Endothelial cell of umbilical vein (primary cell): ENCODE measurements around the gene TNS1. TPM values are rescaled to one million over a fixed set of nuclear protein-coding genes. Genes with fewer than 3 reads are reported as not detected.

Experiments
- BruUV-seq: library from RNA; stranded (reverse); fragments of 400-500 nt; replicated peaks from 2 replicates; lab custom pipeline; 2021; lab: Mats Ljungman, UMichigan
- CTCF ChIA-PET: fragments of 300-600, 350-600 bp; sonication (Branson Sonifier 250); formaldehyde crosslinking; loops from one replicate; lab custom pipeline; 2021; ENCODE audit warnings: antibody characterized with exemption, inconsistent platforms; lab: Charles Lee
- POLR2A ChIA-PET: fragments of 300-600, 350-600 bp; sonication (Branson Sonifier 250); formaldehyde crosslinking; loops from one replicate; lab custom pipeline; 2021; ENCODE audit warnings: antibody characterized with exemption, inconsistent platforms; lab: Charles Lee
- DNase-seq: peaks from one replicate; pipeline ENCODE4 v3.0.0-alpha.2; 2011; ENCODE audit warnings: low read depth, low spot score
- FAIRE-seq: peaks from 2 replicates; lab custom pipeline; 2011; peaks lifted over from hg19 to GRCh38; lab: Jason Lieb, UNC
- H2AFZ ChIP-seq: 2 replicates; pipeline ENCODE4 v1.6.0; 2012; ENCODE audit warnings: low read depth, low read length, control low read depth, inconsistent platforms
- H3K27ac ChIP-seq: 2 replicates; pipeline ENCODE4 v1.5.1; 2011; ENCODE audit warnings: low read depth, mild to moderate bottlenecking, control low read depth, low read length, moderate library complexity; ENCODE audit not compliant: insufficient read depth
- H3K27me3 ChIP-seq, 2 experiments: 2 replicates each; pipeline versions ENCODE4 v1.6.0 to v1.6.1; 2011; ENCODE audit warnings: low read length in 2 of 2, mixed read lengths in 1 of 2; ENCODE audit not compliant: control insufficient read depth in 2 of 2, insufficient read depth in 2 of 2
- H3K36me3 ChIP-seq, 2 experiments: 2 replicates in 1 of 2; 3 replicates in 1 of 2; pipeline ENCODE4 v1.5.1; 2011; ENCODE audit warnings: low read length in 2 of 2, mild to moderate bottlenecking in 1 of 2, moderate library complexity in 1 of 2; ENCODE audit not compliant: control insufficient read depth in 2 of 2, insufficient read depth in 2 of 2; ENCODE audit errors: extremely low read depth in 1 of 2
- H3K4me1 ChIP-seq: 3 replicates; pipeline ENCODE4 v1.5.1; 2011; ENCODE audit warnings: mild to moderate bottlenecking, low read length; ENCODE audit not compliant: control insufficient read depth, insufficient read depth; ENCODE audit errors: extremely low read depth
- H3K4me2 ChIP-seq: 2 replicates; pipeline ENCODE4 v1.6.1; 2011; ENCODE audit warnings: low read length, control low read depth, mixed read lengths; ENCODE audit not compliant: insufficient read depth
- H3K4me3 ChIP-seq, 3 experiments: fragments of 200-600 bp in 1 of 3; sonication (generic), shearing (Covaris generic) in 1 of 3; replicated peaks in 1 of 3; 2 replicates each; pipeline ENCODE4 v1.5.1; 2011 to 2016; ENCODE audit warnings: control low read depth in 3 of 3, low read length in 3 of 3, mild to moderate bottlenecking in 2 of 3, inconsistent platforms in 1 of 3, low read depth in 1 of 3, moderate library complexity in 1 of 3; ENCODE audit not compliant: insufficient read depth in 1 of 3
- H3K79me2 ChIP-seq: 2 replicates; pipeline ENCODE4 v1.6.0; 2012; ENCODE audit warnings: low read length, inconsistent platforms; ENCODE audit not compliant: control insufficient read depth, insufficient read depth
- H3K9ac ChIP-seq: replicated peaks from 2 replicates; pipeline ENCODE3; 2011; ENCODE audit warnings: low read length, control low read depth; ENCODE audit not compliant: insufficient read depth; ENCODE audit errors: extremely low read depth
- H3K9me1 ChIP-seq: replicated peaks from 3 replicates; pipeline ENCODE4 v1.6.0; 2011; ENCODE audit warnings: mild to moderate bottlenecking, low read length; ENCODE audit not compliant: control insufficient read depth, insufficient read depth; ENCODE audit errors: extremely low read depth
- H3K9me3 ChIP-seq: replicated peaks from 2 replicates; pipeline ENCODE4 v1.5.1; 2012; ENCODE audit warnings: low read length, inconsistent platforms; ENCODE audit not compliant: control insufficient read depth, insufficient read depth
- H4K20me1 ChIP-seq: replicated peaks from 2 replicates; pipeline ENCODE3; 2011; ENCODE audit warnings: mild to moderate bottlenecking, low read length; ENCODE audit not compliant: control insufficient read depth, insufficient read depth; ENCODE audit errors: extremely low read depth
- EZH2 ChIP-seq: IDR thresholded peaks from 2 replicates; pipeline ENCODE4 v1.6.1; 2012; ENCODE audit warnings: borderline replicate concordance, low read depth, mild to moderate bottlenecking, moderate library complexity, low read length, inconsistent platforms; ENCODE audit not compliant: severe bottlenecking
- GATA2 ChIP-seq: IDR thresholded peaks from 2 replicates; pipeline ENCODE4 v1.7.0; 2011; ENCODE audit warnings: low read depth, mild to moderate bottlenecking, moderate library complexity, mixed read lengths, low read length; ENCODE audit not compliant: insufficient read length, insufficient read depth
- JUN ChIP-seq: IDR thresholded peaks from 2 replicates; pipeline ENCODE4 v1.6.1; 2011; ENCODE audit warnings: borderline replicate concordance, low read depth; ENCODE audit not compliant: insufficient read length, insufficient read depth
- POLR2A ChIP-seq: IDR thresholded peaks from 2 replicates; pipeline ENCODE4 v1.6.1; 2012; ENCODE audit warnings: low read depth, mild to moderate bottlenecking, control low read depth, low read length
- POLR2AphosphoS5 ChIP-seq: IDR thresholded peaks from 2 replicates; pipeline ENCODE4 v1.6.1; 2012; ENCODE audit warnings: low read depth, mild to moderate bottlenecking, control low read depth, low read length, moderate library complexity; ENCODE audit not compliant: insufficient read depth
- dilution Hi-C: fragments of 300-500 bp; cut with MboI; formaldehyde crosslinking; loops from one replicate; pipeline ENCODE4 v1.15.0; 2019; ENCODE audit warnings: low sequenced_read_pairs; ENCODE audit not compliant: extremely low pct_ligation_motif_present
- intact Hi-C: fragments of 100-400 bp; cut with micrococcal nuclease; formaldehyde crosslinking; loops from one replicate; pipeline ENCODE4 v1.10.0; 2022
- polyA plus RNA-seq, 4 experiments: library from polyadenylated mRNA; depleted of rRNA in 3 of 4; stranded (reverse) in 3 of 4; unstranded in 1 of 4; fragments of >200 nt; gene quantifications; 2 replicates each; pipeline versions ENCODE4 v1.2.1 to v1.2.3, GENCODE V29; 2011 to 2012; ENCODE audit warnings: missing spikeins in 1 of 4
- total RNA-seq: library from RNA; stranded (reverse); gene quantifications from 2 replicates; pipeline ENCODE4 v1.2.3, GENCODE V29; 2021
- TF ChIP-seq, protein P1 (sequence below): IDR thresholded peaks from 2 replicates; pipeline ENCODE4 v1.6.1; 2011; ENCODE audit not compliant: insufficient read depth, insufficient read length
- TF ChIP-seq, protein P2 (sequence below), 2 donors: IDR thresholded peaks; 1 replicate in 1 of 2; 2 replicates in 1 of 2; pipeline ENCODE4 v1.5.1; 2011; ENCODE audit warnings: low read length in 2 of 2, mild to moderate bottlenecking in 2 of 2, moderate library complexity in 2 of 2, control low read depth in 1 of 2, inconsistent platforms in 1 of 2, low read depth in 1 of 2; ENCODE audit not compliant: insufficient read depth in 1 of 2; ENCODE audit errors: extremely low read depth in 1 of 2

TNS1 gene
- total and polyA plus RNA-seq, 2 donors (not counting 3 experiments of a cell fraction or from before 2014, with no cell fraction given), result 11.0 to 52.1 TPM

DNA sequence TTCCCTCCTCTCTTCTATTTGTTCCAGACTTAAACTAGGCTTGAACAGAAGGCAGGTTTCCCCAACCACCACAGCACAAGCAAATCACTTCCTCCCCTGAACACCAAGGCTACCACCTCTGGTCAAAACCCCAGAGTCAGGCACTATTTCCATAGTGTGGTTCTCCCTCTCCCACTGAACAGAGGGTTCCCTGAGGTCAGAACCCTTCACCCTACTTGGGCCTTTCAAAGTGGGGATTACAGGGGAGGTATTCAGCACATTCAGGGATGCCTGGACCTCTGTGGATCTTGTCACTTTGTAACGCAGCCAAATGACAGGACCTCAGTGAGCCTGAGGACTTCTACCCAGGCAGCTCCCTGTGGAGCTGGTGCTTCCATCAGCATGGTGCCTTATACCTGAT is 88.7 kb downstream of the TNS1 start:
- H3K9ac ChIP-seq, result no peak overlapping the region
- peaks cover 12% of the 10 kb centered on the region for H3K4me1 ChIP-seq
- H3K36me3 ChIP-seq, result no peaks in the 10 kb centered on the region
- intact Hi-C loops, result no loop called here
- no TSS peak for BruUV-seq
- POLR2A ChIA-PET, result no interaction called here
- CTCF ChIA-PET, result interaction anchor here (1.6 kb wide), 1 partner anchor 9 kb away, joined by 3 read pairs; no protein-coding TSS in a partner anchor
- FAIRE-seq (no peak), DNase-seq (no peak)
- H3K79me2 ChIP-seq, result no peaks in the 10 kb centered on the region
- TF ChIP-seq POLR2A, result no peak
- TF ChIP-seq, protein P1, sequence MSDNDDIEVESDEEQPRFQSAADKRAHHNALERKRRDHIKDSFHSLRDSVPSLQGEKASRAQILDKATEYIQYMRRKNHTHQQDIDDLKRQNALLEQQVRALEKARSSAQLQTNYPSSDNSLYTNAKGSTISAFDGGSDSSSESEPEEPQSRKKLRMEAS, result no peak
- TF ChIP-seq GATA2, result no peak
- no peak for TF ChIP-seq EZH2
- TF ChIP-seq, protein P2, sequence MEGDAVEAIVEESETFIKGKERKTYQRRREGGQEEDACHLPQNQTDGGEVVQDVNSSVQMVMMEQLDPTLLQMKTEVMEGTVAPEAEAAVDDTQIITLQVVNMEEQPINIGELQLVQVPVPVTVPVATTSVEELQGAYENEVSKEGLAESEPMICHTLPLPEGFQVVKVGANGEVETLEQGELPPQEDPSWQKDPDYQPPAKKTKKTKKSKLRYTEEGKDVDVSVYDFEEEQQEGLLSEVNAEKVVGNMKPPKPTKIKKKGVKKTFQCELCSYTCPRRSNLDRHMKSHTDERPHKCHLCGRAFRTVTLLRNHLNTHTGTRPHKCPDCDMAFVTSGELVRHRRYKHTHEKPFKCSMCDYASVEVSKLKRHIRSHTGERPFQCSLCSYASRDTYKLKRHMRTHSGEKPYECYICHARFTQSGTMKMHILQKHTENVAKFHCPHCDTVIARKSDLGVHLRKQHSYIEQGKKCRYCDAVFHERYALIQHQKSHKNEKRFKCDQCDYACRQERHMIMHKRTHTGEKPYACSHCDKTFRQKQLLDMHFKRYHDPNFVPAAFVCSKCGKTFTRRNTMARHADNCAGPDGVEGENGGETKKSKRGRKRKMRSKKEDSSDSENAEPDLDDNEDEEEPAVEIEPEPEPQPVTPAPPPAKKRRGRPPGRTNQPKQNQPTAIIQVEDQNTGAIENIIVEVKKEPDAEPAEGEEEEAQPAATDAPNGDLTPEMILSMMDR (IDR thresholded peaks at IDR 0.05; ENCODE audit: extremely low read depth in 1 of 2, insufficient read depth in 1 of 2, low read depth in 1 of 2, low read length in 2 of 2), result no peak
- no peak for TF ChIP-seq JUN
- TF ChIP-seq POLR2AphosphoS5, result no peak
- H3K27ac ChIP-seq, result no peak overlapping the region
- no peak overlapping the region for H3K4me2 ChIP-seq
- dilution Hi-C loops, result no loop called here
- H2AFZ ChIP-seq, result no peak overlapping the region
- no peak overlapping the region for H3K4me3 ChIP-seq
- no peaks in the 10 kb centered on the region for H3K27me3 ChIP-seq
- no peaks in the 10 kb centered on the region for H3K9me1 ChIP-seq
- no peaks in the 10 kb centered on the region for H3K9me3 ChIP-seq
- no peaks in the 10 kb centered on the region for H4K20me1 ChIP-seq
